PC-9 (cell line): ENCODE measurements around the gene CNTF. TPM values are rescaled to one million over a fixed set of nuclear protein-coding genes. Genes with fewer than 3 reads are reported as not detected.

Experiments used
- BruUV-seq: library from RNA; stranded (reverse); fragments of 400-500 nt; replicated peaks from 2 replicates; lab custom pipeline; 2021; lab: Mats Ljungman, UMichigan
- CTCF ChIA-PET: fragments of 300-600 bp; sonication (Branson Sonifier 250); formaldehyde crosslinking; loops from one replicate; lab custom pipeline; 2022; ENCODE audit warnings: antibody characterized with exemption; lab: Charles Lee
- POLR2A ChIA-PET: fragments of 300-600 bp; sonication (Branson Sonifier 250); formaldehyde crosslinking; loops from one replicate; lab custom pipeline; 2022; ENCODE audit warnings: antibody characterized with exemption; ENCODE audit not compliant: unreplicated experiment; lab: Charles Lee
- DNase-seq, 2 experiments: peaks; one replicate each; pipeline versions ENCODE4 v3.0.0 to v3.0.0-alpha.2; 2015 to 2022; ENCODE audit warnings: mixed read lengths in 1 of 2
- H2AFZ ChIP-seq: fragments of 200-600 bp; sonication (generic); 2 replicates; pipeline ENCODE4 v1.8.1; 2017; ENCODE audit warnings: antibody characterized with exemption
- H3F3A ChIP-seq: fragments of 200-600 bp; sonication (generic); 2 replicates; pipeline ENCODE4 v1.8.1; 2017; ENCODE audit warnings: antibody characterized with exemption, mild to moderate bottlenecking, low read depth; ENCODE audit not compliant: insufficient read depth
- H3K27ac ChIP-seq: fragments of 200-600 bp; sonication (generic); 2 replicates; pipeline ENCODE4 v1.6.1; 2016; ENCODE audit warnings: mixed run types
- H3K27me3 ChIP-seq: fragments of 200-600 bp; sonication (generic); 2 replicates; pipeline ENCODE4 v1.6.1; 2016; ENCODE audit warnings: low read depth, mixed run types; ENCODE audit not compliant: insufficient read depth
- H3K36me3 ChIP-seq: fragments of 200-600 bp; sonication (generic); 2 replicates; pipeline ENCODE4 v1.6.1; 2016; ENCODE audit warnings: low read depth, mixed run types
- H3K4me1 ChIP-seq: fragments of 200-600 bp; sonication (generic); replicated peaks from 2 replicates; pipeline ENCODE4 v1.6.1; 2016; ENCODE audit warnings: mixed run types; ENCODE audit not compliant: insufficient read depth
- H3K4me2 ChIP-seq: fragments of 200-600 bp; sonication (generic); 2 replicates; pipeline ENCODE4 v1.6.1; 2017; ENCODE audit warnings: mixed run types
- H3K4me3 ChIP-seq: fragments of 200-600 bp; sonication (generic); 2 replicates; pipeline ENCODE4 v1.6.1; 2016; ENCODE audit warnings: mixed run types
- H3K79me2 ChIP-seq: fragments of 200-600 bp; sonication (generic); 2 replicates; pipeline ENCODE4 v1.6.1; 2017; ENCODE audit warnings: low read depth, mixed run types
- H3K9me2 ChIP-seq: fragments of 200-600 bp; sonication (generic); 2 replicates; pipeline ENCODE4 v1.8.1; 2017; ENCODE audit warnings: mild to moderate bottlenecking; ENCODE audit not compliant: insufficient read depth
- H3K9me3 ChIP-seq: fragments of 200-600 bp; sonication (generic); 2 replicates; pipeline ENCODE4 v1.8.1; 2016; ENCODE audit warnings: low read depth; ENCODE audit not compliant: insufficient read depth
- H4K20me1 ChIP-seq: fragments of 200-600 bp; sonication (generic); 2 replicates; pipeline ENCODE4 v1.8.1; 2017; ENCODE audit not compliant: insufficient read depth
- CTCF ChIP-seq: fragments of 200-600 bp; sonication (generic); conservative IDR thresholded peaks from 2 replicates; pipeline ENCODE4 v1.6.1; 2017; ENCODE audit warnings: mixed run types, antibody characterized with exemption, mild to moderate bottlenecking, moderate library complexity
- EZH2 ChIP-seq: fragments of 200-600 bp; sonication (generic); IDR thresholded peaks from 2 replicates; pipeline ENCODE4 v1.8.0; 2017; ENCODE audit warnings: antibody characterized with exemption, low read depth
- intact Hi-C: fragments of 100-400 bp; cut with micrococcal nuclease; formaldehyde crosslinking; loops from one replicate; pipeline ENCODE4 v1.10.0; 2022; ENCODE audit not compliant: unreplicated experiment
- total RNA-seq: library from RNA; stranded (reverse); gene quantifications from 2 replicates; pipeline ENCODE4 v1.2.3, GENCODE V29; 2021

Gene CNTF
- total RNA-seq, 1 experiment from 2014 or later, result 3.4 TPM

- Histone ChIP-seq H3K27me3 (no peaks in the 10 kb centered on the region), H3K4me2 (no peak overlapping the region), H3K36me3 (peaks cover 43% of the 10 kb centered on the region), H3F3A (peaks cover 12% of the 10 kb centered on the region), H2AFZ (no peak overlapping the region), H3K4me3 (no peak overlapping the region), H3K9me2 (no peaks in the 10 kb centered on the region), H3K79me2 (no peaks in the 10 kb centered on the region), H4K20me1 (no peaks in the 10 kb centered on the region; the same call in 1 of the 2 replicates), H3K4me1 (peaks cover 8% of the 10 kb centered on the region), H3K9me3 (no peaks in the 10 kb centered on the region), H3K27ac (no peak overlapping the region)
- BruUV-seq, result no TSS peak
- CTCF ChIA-PET, result no interaction called here
- no peak for DNase-seq
- POLR2A ChIA-PET, result no interaction called here
- intact Hi-C loops, result no loop called here
- TF ChIP-seq EZH2, result no peak
- no peak for TF ChIP-seq CTCF
Observed at GRCh38 chr11:58625086-58625485, 2.6 kb downstream of the CNTF start.

- Histone ChIP-seq H3K4me1 (peaks cover 8% of the 10 kb centered on the region), H3K79me2 (no peaks in the 10 kb centered on the region), H3K4me2 (no peak overlapping the region), H3K36me3 (peaks cover 34% of the 10 kb centered on the region), H3K27me3 (no peaks in the 10 kb centered on the region), H2AFZ (no peak overlapping the region), H3K9me2 (no peaks in the 10 kb centered on the region), H3F3A (peaks cover 12% of the 10 kb centered on the region), H3K9me3 (no peaks in the 10 kb centered on the region), H4K20me1 (no peaks in the 10 kb centered on the region; the same call in 1 of the 2 replicates), H3K4me3 (no peak overlapping the region), H3K27ac (no peak overlapping the region)
- POLR2A ChIA-PET, result interaction anchor here (0.6 kb wide), 1 partner anchor 49 kb away, joined by 7 read pairs; no protein-coding TSS in a partner anchor
- CTCF ChIA-PET, result interaction anchor here (0.6 kb wide), 1 partner anchor 304 kb away, joined by 3 read pairs; no protein-coding TSS in a partner anchor
- intact Hi-C loops, result no loop called here
- no peak for DNase-seq
- TF ChIP-seq CTCF (no peak), EZH2 (no peak)
- no TSS peak for BruUV-seq
Observed at GRCh38 chr11:58625826-58626460, 3.5 kb downstream of the CNTF start.

GRCh38 chr11:58626934-58627483 lies 4.5 kb downstream of the CNTF start:
- H3K4me2 ChIP-seq, result no peak overlapping the region
- H3K27ac ChIP-seq, result peak overlapping the region; percentile 45
- H3K9me3 ChIP-seq, result no peaks in the 10 kb centered on the region
- H3F3A ChIP-seq, result peaks cover 12% of the 10 kb centered on the region
- TF ChIP-seq EZH2 (no peak), CTCF (no peak)
- intact Hi-C loops, result no loop called here
- H4K20me1 ChIP-seq, result no peaks in the 10 kb centered on the region; the same call in 1 of the 2 replicates
- no peak overlapping the region for H2AFZ ChIP-seq
- no TSS peak for BruUV-seq
- ChIA-PET CTCF (no interaction called here), POLR2A (no interaction called here)
- no peak overlapping the region for H3K4me3 ChIP-seq
- no peaks in the 10 kb centered on the region for H3K27me3 ChIP-seq
- H3K36me3 ChIP-seq, result peaks cover 28% of the 10 kb centered on the region
- H3K4me1 ChIP-seq, result peaks cover 8% of the 10 kb centered on the region
- H3K79me2 ChIP-seq, result no peaks in the 10 kb centered on the region
- H3K9me2 ChIP-seq, result no peaks in the 10 kb centered on the region; the same call in 1 of the 2 replicates
- DNase-seq, result no peak
